HepG2 (cell line): ENCODE data around the gene CD69. TPM values are rescaled to one million over a fixed set of nuclear protein-coding genes. Genes with fewer than 3 reads are reported as not detected.
A peak's percentile ranks its signal among the peaks of the same experiment; 100 is the strongest.

Experiments used
- ATAC-seq: fragments of 200-7000 bp; cut with Tn5 transposase; 3 replicates; pipeline ENCODE4 v1.9.1; 2020; ENCODE audit warnings: mild to moderate bottlenecking, moderate library complexity
- BruUV-seq: library from RNA; stranded (reverse); fragments of 400-500 nt; replicated peaks from 2 replicates; lab custom pipeline; 2021; lab: Mats Ljungman, UMichigan
- CTCF ChIA-PET: fragments of 300-600 bp; formaldehyde crosslinking; extraction: SDS; loops from one replicate; lab custom pipeline; 2021; ENCODE audit warnings: low total read pairs, inconsistent platforms, low intra/inter-chr PET ratio; lab: Yijun Ruan, JAX
- POLR2A ChIA-PET: fragments of 350-600 bp; sonication (Branson Sonifier 250); formaldehyde crosslinking; loops from one replicate; lab custom pipeline; 2020; ENCODE audit warnings: antibody characterized with exemption, inconsistent platforms; lab: Yijun Ruan, JAX
- DNase-seq: peaks from one replicate; pipeline ENCODE4 v3.0.0-alpha.2; 2015; ENCODE audit warnings: low spot score
- FAIRE-seq: peaks from 3 replicates; lab custom pipeline; 2011; peaks lifted over from hg19 to GRCh38; lab: Jason Lieb, UNC
- H2AFZ ChIP-seq: one replicate; pipeline ENCODE4 v1.6.1; 2011; ENCODE audit warnings: low read length, inconsistent platforms
- H3K27ac ChIP-seq: fragments of 300-600 bp; 3 replicates; pipeline ENCODE4 v1.8.0; 2011; ENCODE audit warnings: mixed run types, mild to moderate bottlenecking, mixed read lengths, low read length, inconsistent platforms; ENCODE audit not compliant: insufficient read depth; ENCODE audit errors: extremely low read length
- H3K27me3 ChIP-seq, 2 experiments: fragments of 200-600 bp in 1 of 2; 2 replicates in 1 of 2; 3 replicates in 1 of 2; pipeline versions ENCODE4 v1.6.0 to v1.8.0; 2011; ENCODE audit warnings: low read length in 2 of 2, mild to moderate bottlenecking in 2 of 2, moderate library complexity in 2 of 2, inconsistent platforms in 1 of 2; ENCODE audit not compliant: insufficient read depth in 2 of 2, control insufficient read depth in 1 of 2
- H3K36me3 ChIP-seq, 2 experiments: fragments of 200-600 bp in 1 of 2; replicated peaks in 1 of 2; 2 replicates in 1 of 2; 3 replicates in 1 of 2; pipeline versions ENCODE4 v1.5.1 to v1.8.0; 2011; ENCODE audit warnings: low read length in 2 of 2, inconsistent platforms in 1 of 2; ENCODE audit not compliant: insufficient read depth in 2 of 2, control insufficient read depth in 1 of 2
- H3K4me1 ChIP-seq: 2 replicates; pipeline ENCODE4 v1.5.1; 2012; ENCODE audit warnings: low read length, inconsistent platforms; ENCODE audit not compliant: insufficient read depth
- H3K4me2 ChIP-seq: 2 replicates; pipeline ENCODE4 v1.6.0; 2011; ENCODE audit warnings: low read depth, low read length, inconsistent platforms
- H3K4me3 ChIP-seq, 3 experiments: fragments of 200-600 bp in 1 of 3; sonication (generic), shearing (Covaris generic) in 1 of 3; replicated peaks in 1 of 3; 2 replicates each; pipeline ENCODE4 v1.5.1; 2011 to 2016; ENCODE audit warnings: low read length in 3 of 3, inconsistent platforms in 2 of 3, low read depth in 2 of 3, mild to moderate bottlenecking in 2 of 3, control low read depth in 1 of 3, mixed read lengths in 1 of 3; ENCODE audit not compliant: insufficient read depth in 1 of 3
- H3K79me2 ChIP-seq: one replicate; pipeline ENCODE4 v1.6.1; 2011; ENCODE audit warnings: low read length, inconsistent platforms; ENCODE audit not compliant: insufficient read depth
- H3K9ac ChIP-seq: 2 replicates; pipeline ENCODE4 v1.6.0; 2011; ENCODE audit warnings: mild to moderate bottlenecking, low read depth, low read length, inconsistent platforms; ENCODE audit not compliant: insufficient read depth
- H3K9me3 ChIP-seq: 2 replicates; pipeline ENCODE4 v1.5.1; 2012; ENCODE audit warnings: mild to moderate bottlenecking, low read length
- H4K20me1 ChIP-seq: 2 replicates; pipeline ENCODE4 v1.6.0; 2011; ENCODE audit warnings: inconsistent platforms, mild to moderate bottlenecking, low read length, moderate library complexity; ENCODE audit not compliant: insufficient read depth
- ASH2L ChIP-seq: fragments of 300-600, 200-600 bp; sonication (generic); IDR thresholded peaks from 2 replicates; pipeline ENCODE4 v1.7.0; 2017; ENCODE audit warnings: low read depth, mild to moderate bottlenecking, moderate library complexity, mixed read lengths, low read length; ENCODE audit not compliant: insufficient read length
- DMAP1 ChIP-seq: IDR thresholded peaks from 2 replicates; pipeline ENCODE4 v1.6.1; 2016
- HNF1A ChIP-seq, 2 experiments: sonication (generic) in 1 of 2; formaldehyde crosslinking in 1 of 2; IDR thresholded peaks; 2 replicates each; pipeline versions ENCODE4 v1.4.0 to v1.6.1; 2016 to 2020; ENCODE audit warnings: borderline replicate concordance in 1 of 2, low read depth in 1 of 2, mild to moderate bottlenecking in 1 of 2, missing genetic modification reagents in 1 of 2
- HOXA9 ChIP-seq: sonication (generic); formaldehyde crosslinking; IDR thresholded peaks from 2 replicates; pipeline ENCODE4 v1.8.1; 2022; ENCODE audit warnings: missing genetic modification reagents, mild to moderate bottlenecking, moderate library complexity, borderline replicate concordance
- MED8 ChIP-seq: sonication (generic); formaldehyde crosslinking; IDR thresholded peaks from 2 replicates; pipeline ENCODE4 v1.8.1; 2023; ENCODE audit warnings: mild to moderate bottlenecking, missing genetic modification reagents; ENCODE audit not compliant: insufficient replicate concordance
- PRPF4 ChIP-seq: fragments of 200-400 bp; formaldehyde crosslinking; IDR thresholded peaks from 2 replicates; pipeline ENCODE4 v1.6.1; 2016; ENCODE audit warnings: low read length, low read depth; ENCODE audit not compliant: poor library complexity, severe bottlenecking
- RNF219 ChIP-seq: sonication (generic); formaldehyde crosslinking; IDR thresholded peaks from 2 replicates; pipeline ENCODE4 v1.5.0; 2020; ENCODE audit warnings: mild to moderate bottlenecking, missing genetic modification reagents
- SNAPC2 ChIP-seq: sonication (generic); formaldehyde crosslinking; IDR thresholded peaks from 2 replicates; pipeline ENCODE4 v1.8.1; 2022; ENCODE audit warnings: mild to moderate bottlenecking, missing genetic modification reagents
- STAG1 ChIP-seq: sonication (generic); formaldehyde crosslinking; IDR thresholded peaks from 2 replicates; pipeline ENCODE4 v1.4.0; 2020; ENCODE audit warnings: missing genetic modification reagents
- ZFP36L2 ChIP-seq: sonication (generic); formaldehyde crosslinking; IDR thresholded peaks from 2 replicates; pipeline ENCODE4 v1.4.0; 2020; ENCODE audit warnings: missing genetic modification reagents
- ZNF331 ChIP-seq: sonication (generic); formaldehyde crosslinking; IDR thresholded peaks from 2 replicates; pipeline ENCODE4 v1.4.0; 2020; ENCODE audit warnings: missing genetic modification reagents
- ZNF343 ChIP-seq: sonication (generic); formaldehyde crosslinking; IDR thresholded peaks from 2 replicates; pipeline ENCODE4 v1.4.0; 2020; ENCODE audit warnings: mild to moderate bottlenecking, missing genetic modification reagents
- ZNF564 ChIP-seq: sonication (generic); formaldehyde crosslinking; IDR thresholded peaks from 2 replicates; pipeline ENCODE4 v1.8.1; 2023; ENCODE audit warnings: mild to moderate bottlenecking, missing genetic modification reagents
- ZNF784 ChIP-seq: sonication (generic); formaldehyde crosslinking; IDR thresholded peaks from 2 replicates; pipeline ENCODE4 v1.5.1; 2020; ENCODE audit warnings: missing genetic modification reagents, mild to moderate bottlenecking, borderline replicate concordance
- WGBS: methylation state at CpG from one replicate; pipeline ENCODE4 v1.1.6; 2017; ENCODE audit warnings: low lambda C conversion rate; 5-methylcytosine and 5-hydroxymethylcytosine counted together
- in situ Hi-C: cut with HindIII; loops from 2 replicates; pipeline ENCODE4 v1.10.0; 2017; ENCODE audit warnings: low pct_unique_long_range_greater_than_20kb; ENCODE audit not compliant: extremely low pct_ligation_motif_present
- intact Hi-C: fragments of 100-400 bp; cut with micrococcal nuclease; formaldehyde crosslinking; loops from one replicate; pipeline ENCODE4 v1.10.0; 2022; ENCODE audit not compliant: unreplicated experiment
- polyA plus RNA-seq, 8 experiments: library from polyadenylated mRNA; depleted of rRNA in 3 of 8; stranded (reverse) in 7 of 8; unstranded in 1 of 8; fragments of >200 nt; fragmentation: Illumina TruSeq in 4 of 8; extraction: Trizol in 4 of 8; gene quantifications; 2 replicates each; pipeline versions ENCODE4 v1.2.1 to v1.2.3, GENCODE V29; 2011 to 2016; ENCODE audit warnings: low read depth in 4 of 8, missing spikeins in 1 of 8, mixed read lengths in 1 of 8; ENCODE audit not compliant: insufficient read depth in 1 of 8
- total RNA-seq, 5 experiments: library from RNA; depleted of rRNA; stranded (reverse); fragments of >200 nt; fragmentation: Illumina TruSeq; extraction: Trizol; gene quantifications; 2 replicates each; pipeline ENCODE4 v1.2.3, GENCODE V29; 2016; ENCODE audit warnings: low read depth in 1 of 5

The CD69 gene
- total and polyA plus RNA-seq, 2 of the 13 experiments (the other 11 are each of a cell fraction or from before 2014, with no cell fraction given) = not detected

- ChIA-PET CTCF (no interaction called here), POLR2A (no interaction called here)
- DNase-seq (peak; percentile 23), ATAC-seq (peak; percentile 85), FAIRE-seq (no peak)
- H3K4me3 ChIP-seq = no peak overlapping the region
- H4K20me1 ChIP-seq = no peaks in the 10 kb centered on the region
- WGBS = 13% methylated on average over 7 of the region's 7 CpGs
- no TSS peak for BruUV-seq
- H3K4me1 ChIP-seq = peaks cover 23% of the 10 kb centered on the region
- no peak overlapping the region for H3K9ac ChIP-seq
- TF ChIP-seq SNAPC2 (CRISPR knock-in tag) = no peak
- TF ChIP-seq ZFP36L2 (CRISPR knock-in tag) = no peak
- no peak for TF ChIP-seq DMAP1 (CRISPR knock-in tag)
- 0 out of 2 replicates have a peak, but pooled peaks have one; percentile 15 for TF ChIP-seq ZNF331 (CRISPR knock-in tag)
- no peak for TF ChIP-seq STAG1 (CRISPR knock-in tag)
- no peak for TF ChIP-seq MED8
- TF ChIP-seq ZNF343 = no peak
- TF ChIP-seq ZNF784 (CRISPR knock-in tag) = no peak
- TF ChIP-seq ASH2L = no peak
- TF ChIP-seq RNF219 = no peak
- TF ChIP-seq HNF1A (IDR thresholded peaks at IDR 0.05; ENCODE audit: low read depth) = peak; percentile 40; the same call in 1 of the 2 replicates
- TF ChIP-seq HNF1A (CRISPR knock-in tag; IDR thresholded peaks at IDR 0.05; ENCODE audit: borderline replicate concordance) = no peak
- TF ChIP-seq ZNF564 = no peak
- no peak for TF ChIP-seq PRPF4
- no peak for TF ChIP-seq HOXA9 (CRISPR knock-in tag)
- H2AFZ ChIP-seq = no peak overlapping the region
- H3K4me2 ChIP-seq = no peak overlapping the region
- H3K36me3 ChIP-seq = no peaks in the 10 kb centered on the region
- peaks cover 0 to 9% of the 10 kb centered on the region in 2 experiments; a peak in 2 of 5 replicates for H3K27me3 ChIP-seq
- H3K9me3 ChIP-seq = no peaks in the 10 kb centered on the region
- no peak overlapping the region for H3K27ac ChIP-seq
- no peaks in the 10 kb centered on the region for H3K79me2 ChIP-seq
- intact Hi-C loops (no loop called here), in situ Hi-C loops (no loop called here)
These were observed 41.7 kb downstream of the CD69 start for GRCh38 chr12:9718968-9719367.
